ENCODE results near the gene SH3PXD2A. TPM values are rescaled to one million over a fixed set of nuclear protein-coding genes. Genes with fewer than 3 reads are reported as not detected.

Gene SH3PXD2A
- total and polyA plus RNA-seq, 3 donors from 2014 or later = 10.8 to 12.1 (median 12.0) TPM

- intact Hi-C loops (cut with DNase I; ENCODE audit: low total_unique reads) = no loop called here
- DNase-seq = no peak
- no peak overlapping the region for H3K27ac ChIP-seq
- TF ChIP-seq POLR2A (IDR thresholded peaks at IDR 0.05) = no peak
- TF ChIP-seq, protein P1, sequence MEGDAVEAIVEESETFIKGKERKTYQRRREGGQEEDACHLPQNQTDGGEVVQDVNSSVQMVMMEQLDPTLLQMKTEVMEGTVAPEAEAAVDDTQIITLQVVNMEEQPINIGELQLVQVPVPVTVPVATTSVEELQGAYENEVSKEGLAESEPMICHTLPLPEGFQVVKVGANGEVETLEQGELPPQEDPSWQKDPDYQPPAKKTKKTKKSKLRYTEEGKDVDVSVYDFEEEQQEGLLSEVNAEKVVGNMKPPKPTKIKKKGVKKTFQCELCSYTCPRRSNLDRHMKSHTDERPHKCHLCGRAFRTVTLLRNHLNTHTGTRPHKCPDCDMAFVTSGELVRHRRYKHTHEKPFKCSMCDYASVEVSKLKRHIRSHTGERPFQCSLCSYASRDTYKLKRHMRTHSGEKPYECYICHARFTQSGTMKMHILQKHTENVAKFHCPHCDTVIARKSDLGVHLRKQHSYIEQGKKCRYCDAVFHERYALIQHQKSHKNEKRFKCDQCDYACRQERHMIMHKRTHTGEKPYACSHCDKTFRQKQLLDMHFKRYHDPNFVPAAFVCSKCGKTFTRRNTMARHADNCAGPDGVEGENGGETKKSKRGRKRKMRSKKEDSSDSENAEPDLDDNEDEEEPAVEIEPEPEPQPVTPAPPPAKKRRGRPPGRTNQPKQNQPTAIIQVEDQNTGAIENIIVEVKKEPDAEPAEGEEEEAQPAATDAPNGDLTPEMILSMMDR (IDR thresholded peaks at IDR 0.05) = no peak
- H3K4me3 ChIP-seq = no peak overlapping the region
- H3K4me1 ChIP-seq = no peaks in the 10 kb centered on the region
- H3K27me3 ChIP-seq = no peaks in the 10 kb centered on the region
- no peaks in the 10 kb centered on the region for H3K9me3 ChIP-seq
- no peaks in the 10 kb centered on the region for H3K36me3 ChIP-seq (ENCODE audit: low read depth, missing control alignments)
- whole genome bisulfite sequencing, 2 donors = 88 to 91% methylated on average over 12 of the region's 12 CpGs
These were observed 306.6 kb downstream of the SH3PXD2A start for GRCh38 chr10:103548581-103549348.

DNA sequence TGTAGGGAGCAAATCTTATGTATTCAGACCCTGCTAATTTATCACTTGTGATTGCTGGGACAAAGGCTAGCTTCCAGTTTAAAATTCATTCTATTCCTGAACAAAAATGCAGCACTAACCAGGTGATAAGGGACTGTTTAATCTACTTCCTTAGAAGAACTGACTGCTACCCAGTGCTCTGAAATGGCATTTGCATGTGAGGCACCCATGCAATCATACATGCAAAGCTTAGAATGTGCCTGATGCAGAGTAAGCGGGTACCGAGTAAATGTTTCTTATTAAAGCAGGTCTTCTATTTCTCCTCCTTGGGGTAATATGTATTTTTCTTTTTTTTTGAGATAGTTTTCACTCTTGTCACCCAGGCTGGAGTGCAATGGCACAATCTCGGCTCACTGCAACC lies 307.4 kb downstream of the SH3PXD2A start:
- 94 to 95% methylated on average over 3 of the region's 3 CpGs for WGBS, 2 donors
- intact Hi-C loops (cut with DNase I; ENCODE audit: low total_unique reads) = no loop called here
- Histone ChIP-seq H3K36me3 (ENCODE audit: low read depth, missing control alignments) (no peaks in the 10 kb centered on the region), H3K27me3 (no peaks in the 10 kb centered on the region), H3K4me3 (no peak overlapping the region), H3K9me3 (no peaks in the 10 kb centered on the region), H3K27ac (no peak overlapping the region), H3K4me1 (peaks cover 3% of the 10 kb centered on the region)
- TF ChIP-seq, protein P1 (IDR thresholded peaks at IDR 0.05) = no peak
- TF ChIP-seq POLR2A (IDR thresholded peaks at IDR 0.05) = no peak
- DNase-seq = no peak

GRCh38 chr10:103547391-103547946 lies 307.9 kb downstream of the SH3PXD2A start:
- H3K4me1 ChIP-seq = peaks cover 5% of the 10 kb centered on the region
- no peak for DNase-seq
- no peaks in the 10 kb centered on the region for H3K27me3 ChIP-seq
- H3K36me3 ChIP-seq (ENCODE audit: low read depth, missing control alignments) = no peaks in the 10 kb centered on the region
- H3K27ac ChIP-seq = no peak overlapping the region
- TF ChIP-seq, protein P1 (IDR thresholded peaks at IDR 0.05) = no peak
- no peak for TF ChIP-seq POLR2A (IDR thresholded peaks at IDR 0.05)
- H3K4me3 ChIP-seq = no peak overlapping the region
- intact Hi-C loops (cut with DNase I; ENCODE audit: low total_unique reads) = no loop called here
- WGBS, 2 donors = 50 to 58% methylated on average over 10 of the region's 10 CpGs
- no peaks in the 10 kb centered on the region for H3K9me3 ChIP-seq

DNA sequence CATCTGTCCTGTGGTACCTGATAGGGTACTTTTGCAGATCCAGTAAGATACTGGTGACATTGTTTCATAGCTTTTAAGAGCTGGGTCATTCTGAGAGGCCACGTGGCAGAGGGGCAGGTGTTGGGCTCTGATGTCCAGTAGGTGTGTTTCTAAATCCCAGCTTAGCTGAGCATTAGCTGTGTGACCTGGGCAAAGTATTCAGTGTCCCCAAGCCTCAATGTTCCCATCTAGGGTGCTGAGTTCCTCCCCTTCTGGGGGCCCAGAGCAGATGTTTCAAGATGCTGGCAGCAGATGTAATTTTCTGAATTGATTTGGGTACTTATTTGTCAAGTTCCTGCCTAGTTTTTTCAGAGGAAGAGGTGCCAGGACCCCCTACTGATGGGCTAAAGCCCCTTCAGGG lies 309.0 kb downstream of the SH3PXD2A start:
- Histone ChIP-seq H3K36me3 (ENCODE audit: low read depth, missing control alignments) (no peaks in the 10 kb centered on the region), H3K4me1 (peaks cover 5% of the 10 kb centered on the region), H3K4me3 (no peak overlapping the region), H3K27me3 (no peaks in the 10 kb centered on the region), H3K9me3 (no peaks in the 10 kb centered on the region), H3K27ac (no peak overlapping the region)
- intact Hi-C loops (cut with DNase I; ENCODE audit: low total_unique reads) = no loop called here
- TF ChIP-seq, protein P1 (IDR thresholded peaks at IDR 0.05) = no peak
- TF ChIP-seq POLR2A (IDR thresholded peaks at IDR 0.05) = no peak
- no peak for DNase-seq
- WGBS, 2 donors = 71 to 100% methylated on average over 1 of the region's 1 CpG
